Ishikawa (cell line): ENCODE data around the gene MYO1B.

Experiments
- CEBPB ChIP-seq: IDR thresholded peaks from 2 replicates; pipeline ENCODE4 v1.6.1; 2012
- CREB1 ChIP-seq: IDR thresholded peaks from 2 replicates; pipeline ENCODE4 v1.6.1; 2012; ENCODE audit warnings: low read depth
- EGR1 ChIP-seq: IDR thresholded peaks from 2 replicates; pipeline ENCODE4 v1.6.1; 2012
- EP300 ChIP-seq: IDR thresholded peaks from 2 replicates; pipeline ENCODE4 v1.6.1; 2012; ENCODE audit warnings: borderline replicate concordance
- NFIC ChIP-seq: IDR thresholded peaks from 2 replicates; pipeline ENCODE4 v1.6.1; 2012
- RAD21 ChIP-seq: IDR thresholded peaks from 2 replicates; pipeline ENCODE4 v1.6.1; 2012; ENCODE audit warnings: low read depth
- TAF1 ChIP-seq: IDR thresholded peaks from 2 replicates; pipeline ENCODE4 v1.6.1; 2012; ENCODE audit warnings: low read depth, mild to moderate bottlenecking
- TEAD4 ChIP-seq: IDR thresholded peaks from 2 replicates; pipeline ENCODE4 v1.6.1; 2012
- YY1 ChIP-seq: IDR thresholded peaks from 2 replicates; pipeline ENCODE4 v1.6.1; 2012; ENCODE audit warnings: low read depth
- ZBTB7A ChIP-seq: IDR thresholded peaks from 2 replicates; pipeline ENCODE4 v1.6.1; 2012; ENCODE audit warnings: low read depth
- TF ChIP-seq, protein P1 (sequence below): IDR thresholded peaks from 2 replicates; pipeline ENCODE4 v1.6.1; 2012; ENCODE audit warnings: low read depth, mild to moderate bottlenecking
- TF ChIP-seq, protein P2 (sequence below): IDR thresholded peaks from 2 replicates; pipeline ENCODE4 v1.6.1; 2012
- TF ChIP-seq, protein P3 (sequence below): IDR thresholded peaks from 2 replicates; pipeline ENCODE4 v1.6.1; 2012

DNA sequence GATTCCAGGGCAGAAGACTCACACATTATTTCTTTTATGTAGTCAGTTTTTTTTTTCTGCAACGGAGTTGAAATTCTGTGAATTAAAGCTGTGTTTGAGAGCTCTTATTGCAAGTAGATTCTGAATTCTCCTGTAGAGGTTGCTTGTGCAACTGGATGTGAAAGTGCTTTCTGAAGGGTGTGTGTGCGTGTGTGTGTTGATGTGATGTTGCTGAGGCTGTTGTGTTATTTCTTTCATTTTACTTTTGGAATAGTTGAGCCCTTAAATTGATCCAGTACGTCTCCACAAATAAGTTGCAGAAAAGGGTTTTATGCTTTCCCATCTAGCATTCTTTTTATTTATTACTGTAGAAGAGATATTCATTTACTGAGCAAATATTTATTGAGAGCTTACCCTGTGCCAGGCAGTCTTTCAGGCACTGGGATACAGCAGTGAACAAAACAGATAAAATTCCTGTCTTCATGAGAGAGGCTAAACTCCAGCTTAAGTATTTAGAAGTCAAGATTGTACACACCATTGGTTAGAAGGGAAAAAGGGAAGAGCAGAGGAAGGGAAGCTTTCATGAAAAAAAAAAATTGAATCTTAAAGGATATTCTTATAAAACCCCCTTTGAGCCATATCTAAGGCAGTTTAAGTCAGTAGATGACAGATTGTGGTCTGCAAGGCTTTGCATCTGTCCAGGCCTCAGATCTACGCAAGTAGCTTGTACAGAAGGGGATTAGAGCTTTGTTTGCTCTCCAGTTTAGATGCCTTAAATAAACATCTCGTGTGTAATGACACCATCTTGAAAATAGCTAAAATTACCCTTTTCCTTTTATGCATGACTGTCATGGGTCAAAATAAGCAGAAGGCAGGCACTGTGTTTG is 58.2 kb downstream of the MYO1B start:
- TF ChIP-seq EP300 (no peak), TAF1 (no peak), EGR1 (no peak), ZBTB7A (no peak), CEBPB (no peak), YY1 (no peak), CREB1 (no peak), RAD21 (no peak), NFIC (no peak), TEAD4 (no peak)
- TF ChIP-seq, protein P1, sequence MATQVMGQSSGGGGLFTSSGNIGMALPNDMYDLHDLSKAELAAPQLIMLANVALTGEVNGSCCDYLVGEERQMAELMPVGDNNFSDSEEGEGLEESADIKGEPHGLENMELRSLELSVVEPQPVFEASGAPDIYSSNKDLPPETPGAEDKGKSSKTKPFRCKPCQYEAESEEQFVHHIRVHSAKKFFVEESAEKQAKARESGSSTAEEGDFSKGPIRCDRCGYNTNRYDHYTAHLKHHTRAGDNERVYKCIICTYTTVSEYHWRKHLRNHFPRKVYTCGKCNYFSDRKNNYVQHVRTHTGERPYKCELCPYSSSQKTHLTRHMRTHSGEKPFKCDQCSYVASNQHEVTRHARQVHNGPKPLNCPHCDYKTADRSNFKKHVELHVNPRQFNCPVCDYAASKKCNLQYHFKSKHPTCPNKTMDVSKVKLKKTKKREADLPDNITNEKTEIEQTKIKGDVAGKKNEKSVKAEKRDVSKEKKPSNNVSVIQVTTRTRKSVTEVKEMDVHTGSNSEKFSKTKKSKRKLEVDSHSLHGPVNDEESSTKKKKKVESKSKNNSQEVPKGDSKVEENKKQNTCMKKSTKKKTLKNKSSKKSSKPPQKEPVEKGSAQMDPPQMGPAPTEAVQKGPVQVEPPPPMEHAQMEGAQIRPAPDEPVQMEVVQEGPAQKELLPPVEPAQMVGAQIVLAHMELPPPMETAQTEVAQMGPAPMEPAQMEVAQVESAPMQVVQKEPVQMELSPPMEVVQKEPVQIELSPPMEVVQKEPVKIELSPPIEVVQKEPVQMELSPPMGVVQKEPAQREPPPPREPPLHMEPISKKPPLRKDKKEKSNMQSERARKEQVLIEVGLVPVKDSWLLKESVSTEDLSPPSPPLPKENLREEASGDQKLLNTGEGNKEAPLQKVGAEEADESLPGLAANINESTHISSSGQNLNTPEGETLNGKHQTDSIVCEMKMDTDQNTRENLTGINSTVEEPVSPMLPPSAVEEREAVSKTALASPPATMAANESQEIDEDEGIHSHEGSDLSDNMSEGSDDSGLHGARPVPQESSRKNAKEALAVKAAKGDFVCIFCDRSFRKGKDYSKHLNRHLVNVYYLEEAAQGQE = no peak
- TF ChIP-seq, protein P2, sequence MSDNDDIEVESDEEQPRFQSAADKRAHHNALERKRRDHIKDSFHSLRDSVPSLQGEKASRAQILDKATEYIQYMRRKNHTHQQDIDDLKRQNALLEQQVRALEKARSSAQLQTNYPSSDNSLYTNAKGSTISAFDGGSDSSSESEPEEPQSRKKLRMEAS = no peak
- TF ChIP-seq, protein P3, sequence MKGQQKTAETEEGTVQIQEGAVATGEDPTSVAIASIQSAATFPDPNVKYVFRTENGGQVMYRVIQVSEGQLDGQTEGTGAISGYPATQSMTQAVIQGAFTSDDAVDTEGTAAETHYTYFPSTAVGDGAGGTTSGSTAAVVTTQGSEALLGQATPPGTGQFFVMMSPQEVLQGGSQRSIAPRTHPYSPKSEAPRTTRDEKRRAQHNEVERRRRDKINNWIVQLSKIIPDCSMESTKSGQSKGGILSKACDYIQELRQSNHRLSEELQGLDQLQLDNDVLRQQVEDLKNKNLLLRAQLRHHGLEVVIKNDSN = no peak
